Activated CD4-positive, CD25-positive, alpha-beta regulatory T cell treated with anti-CD3 and anti-CD28 coated beads, Interleukin-2, amount 50 U/mL, for 24 hours (primary cell): Measurements from ENCODE around the gene ZCCHC7.
A peak's percentile ranks its signal among the peaks of the same experiment; 100 is the strongest.
"Not testable (repeated sequence)": the region's sequence is repeated elsewhere in the genome, so short reads cannot be mapped to it uniquely, and the experiment has no call there.

ENCODE experiments used
- ATAC-seq, 2 donors: fragments of 150-1000 bp; cut with Tn5 transposase; one replicate each; pipeline ENCODE4 v1.10.0; 2021; ENCODE audit warnings: mild to moderate bottlenecking in 1 of 2, moderate library complexity in 1 of 2

The ZCCHC7 gene

DNA sequence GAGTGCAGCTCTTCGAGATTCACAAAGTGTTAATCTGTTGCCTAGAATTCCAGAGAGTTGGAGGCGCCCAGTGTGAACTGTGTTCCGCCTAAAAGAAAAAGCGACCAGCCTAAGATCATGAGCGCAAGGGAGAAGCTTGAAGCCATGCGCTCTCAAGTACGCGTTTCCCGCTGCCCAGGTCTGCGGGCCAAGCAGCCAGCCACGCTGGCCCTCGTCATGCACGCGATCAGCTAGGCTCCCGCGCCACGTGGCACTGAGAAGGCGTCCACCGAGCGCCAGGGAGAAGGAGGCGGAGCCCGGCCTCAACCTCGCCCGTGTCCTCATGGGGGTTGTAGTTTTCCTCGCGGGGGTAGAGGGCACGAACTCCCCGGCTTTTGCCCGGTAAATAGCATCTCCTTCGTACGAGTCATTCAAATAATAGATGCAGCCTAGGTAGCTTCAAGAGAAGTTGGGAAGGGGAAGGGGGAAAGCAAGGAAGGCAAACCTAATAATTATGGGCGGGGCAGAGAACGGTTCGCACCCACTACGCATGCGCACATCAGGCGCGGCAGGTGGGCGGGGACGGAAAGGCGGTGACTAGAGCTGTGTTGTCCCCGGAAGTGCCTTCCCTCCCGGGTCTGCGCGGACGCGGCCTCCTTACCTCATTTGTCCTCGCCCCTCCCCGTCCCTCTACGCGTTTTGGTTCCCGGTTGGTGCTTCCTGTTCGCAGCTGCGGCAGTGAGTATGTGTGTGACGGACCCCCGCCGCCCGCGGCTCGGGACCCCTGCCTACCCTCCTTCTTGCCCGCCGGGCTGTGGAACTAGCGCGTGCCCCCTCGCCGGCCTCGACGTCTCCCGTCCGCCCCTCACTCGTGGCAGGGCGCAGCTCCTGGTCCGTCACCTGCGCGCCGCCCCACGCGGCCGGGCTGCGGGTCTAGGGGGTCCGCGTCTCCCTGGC, at the start of gene ZCCHC7:
Gene ZCCHC7 (plus strand): TSS at position 668 of the 936 bp plus-strand sequence.
- ATAC-seq = peak; percentile 97

DNA sequence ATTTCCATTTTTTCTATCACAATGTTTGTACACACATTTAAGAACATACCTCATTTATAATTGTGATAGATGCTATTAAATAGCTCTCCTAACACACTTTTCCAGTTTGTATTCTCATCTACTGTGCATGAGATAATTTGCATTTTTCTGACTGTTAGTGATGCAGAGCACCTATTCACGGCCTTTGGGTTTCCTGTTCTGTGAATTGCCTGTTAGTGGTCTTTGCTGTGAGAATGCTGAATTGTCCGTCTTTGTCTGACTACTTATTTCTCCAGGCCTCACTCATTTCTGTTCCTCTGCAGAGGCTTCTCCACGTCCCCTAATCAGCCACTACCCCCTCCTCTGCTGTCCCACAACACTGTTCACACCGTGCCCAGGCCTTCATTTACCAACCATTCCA, 45.6 kb upstream of the ZCCHC7 start:
- not testable (repeated sequence) for ATAC-seq

GRCh38 chr9:37079370-37080164, 40.8 kb upstream of the ZCCHC7 start:
- peak; percentile 97 for ATAC-seq

GRCh38 chr9:37080165-37080628, 40.2 kb upstream of the ZCCHC7 start:
- ATAC-seq = peak in 1 of 2 donors; percentile 2

DNA sequence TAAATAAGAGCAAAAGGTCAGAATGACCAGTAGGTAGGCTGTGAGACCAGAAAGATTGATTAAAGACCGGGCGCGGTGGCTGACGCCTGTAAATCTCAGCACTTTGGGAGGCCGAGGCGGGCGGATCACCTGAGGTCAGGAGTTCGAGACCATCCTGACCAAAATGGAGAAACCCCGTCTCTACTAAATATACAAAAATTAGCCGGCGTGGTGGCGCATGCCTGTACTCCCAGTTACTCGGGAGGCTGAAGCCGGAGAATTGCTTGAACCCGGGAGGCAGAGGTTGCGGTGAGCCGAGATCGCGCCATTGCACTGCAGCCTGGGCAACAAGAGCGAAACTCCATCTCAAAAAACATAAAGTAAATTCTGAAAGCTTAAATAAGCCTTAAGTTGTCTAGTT, 38.9 kb upstream of the ZCCHC7 start:
- not testable (repeated sequence) for ATAC-seq

GRCh38 chr9:37082214-37082765, 38.1 kb upstream of the ZCCHC7 start:
- no peak for ATAC-seq

- ATAC-seq = no peak
Observed at GRCh38 chr9:37083654-37084053, 36.7 kb upstream of the ZCCHC7 start.

GRCh38 chr9:37085233-37085632, 35.1 kb upstream of the ZCCHC7 start:
- no peak for ATAC-seq

DNA sequence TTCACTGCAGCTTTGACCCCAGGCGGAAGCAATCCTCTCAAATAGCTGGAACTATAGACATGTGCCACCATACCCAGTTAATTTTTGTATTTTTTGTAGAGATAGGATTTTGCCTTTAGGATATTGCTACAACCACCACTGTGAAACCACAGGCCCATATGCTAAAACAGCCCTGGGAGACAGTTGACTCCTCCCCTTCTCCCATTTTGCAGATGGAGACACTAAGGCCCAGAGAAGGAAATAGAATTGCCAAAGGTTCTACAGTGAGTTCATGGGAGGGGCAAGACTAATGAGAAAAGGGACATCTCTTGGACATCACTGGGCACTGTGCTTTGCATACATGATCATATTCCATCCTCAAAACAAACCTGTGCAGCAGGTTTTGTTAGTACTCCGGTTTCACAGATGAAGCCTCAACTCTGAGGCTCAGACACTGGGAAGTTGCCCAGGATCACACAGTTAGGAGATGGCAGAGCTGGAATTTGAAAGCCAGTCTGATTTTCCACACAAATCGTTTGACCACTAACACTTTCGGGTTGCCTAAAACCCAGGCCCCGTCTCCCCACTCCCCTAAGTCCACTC, 27.6 kb upstream of the ZCCHC7 start:
- ATAC-seq = not testable (repeated sequence)

- ATAC-seq = no peak
Observed at GRCh38 chr9:37094751-37095150, 25.6 kb upstream of the ZCCHC7 start.

- no peak for ATAC-seq
Observed at GRCh38 chr9:37096628-37097027, 23.7 kb upstream of the ZCCHC7 start.

DNA sequence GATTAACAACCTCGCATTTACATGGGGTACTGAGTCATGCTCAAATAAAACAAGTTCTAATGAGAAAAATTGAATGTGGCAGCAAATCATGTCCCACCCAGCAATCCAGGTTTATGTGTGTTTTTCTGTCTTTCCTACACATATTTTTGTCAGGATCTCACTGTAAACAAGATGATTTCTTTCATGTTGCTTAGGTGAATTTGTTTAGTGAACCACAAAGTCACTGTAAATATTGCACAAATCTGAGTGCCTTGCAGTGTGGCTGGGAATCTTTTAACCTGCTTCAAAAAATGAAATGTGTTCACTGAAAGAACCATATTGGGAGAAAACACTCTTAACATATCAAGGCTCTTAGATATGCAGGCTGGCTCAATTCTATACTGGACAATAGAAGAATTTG, 23.1 kb upstream of the ZCCHC7 start:
- no peak for ATAC-seq

DNA sequence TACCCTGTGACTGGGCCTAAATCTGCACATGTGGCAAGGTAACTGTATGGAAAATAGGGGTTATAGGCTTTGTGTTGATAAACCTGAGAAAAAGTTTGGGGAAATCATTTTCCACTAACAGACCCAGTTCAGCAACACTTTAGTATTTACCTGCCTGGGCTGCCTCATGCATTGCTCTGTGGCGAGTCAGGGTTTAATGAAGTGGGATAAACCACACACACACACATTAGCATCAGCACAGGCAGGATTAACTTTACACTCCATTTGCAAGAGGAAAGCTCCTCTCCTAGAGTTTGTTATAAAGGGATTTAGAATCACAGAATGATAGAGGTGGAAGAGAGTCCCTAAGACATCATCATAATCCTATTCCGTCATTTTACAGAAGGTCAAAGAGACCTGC, 20.0 kb upstream of the ZCCHC7 start:
- ATAC-seq = no peak

DNA sequence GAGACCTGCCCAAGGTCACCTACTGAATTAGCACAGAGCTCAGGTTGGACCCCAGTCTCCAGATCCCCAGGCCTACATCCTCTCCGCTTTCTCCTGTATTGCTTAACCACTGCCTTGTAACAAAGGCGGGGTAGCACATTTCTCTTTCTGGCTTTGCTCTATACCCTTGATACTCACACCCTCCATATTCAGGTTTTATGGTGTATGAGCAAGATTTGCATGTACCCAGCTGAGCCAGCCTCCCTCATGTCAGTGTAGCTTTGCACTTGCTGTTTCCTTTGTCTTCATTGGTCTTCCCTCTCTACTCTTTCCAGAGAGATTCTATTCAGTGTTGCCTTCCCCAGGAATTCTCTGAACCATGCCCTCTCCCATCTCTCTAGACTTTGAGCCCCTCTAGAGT, 19.6 kb upstream of the ZCCHC7 start:
- no peak for ATAC-seq

GRCh38 chr9:37102486-37102885, 17.9 kb upstream of the ZCCHC7 start:
- no peak for ATAC-seq

DNA sequence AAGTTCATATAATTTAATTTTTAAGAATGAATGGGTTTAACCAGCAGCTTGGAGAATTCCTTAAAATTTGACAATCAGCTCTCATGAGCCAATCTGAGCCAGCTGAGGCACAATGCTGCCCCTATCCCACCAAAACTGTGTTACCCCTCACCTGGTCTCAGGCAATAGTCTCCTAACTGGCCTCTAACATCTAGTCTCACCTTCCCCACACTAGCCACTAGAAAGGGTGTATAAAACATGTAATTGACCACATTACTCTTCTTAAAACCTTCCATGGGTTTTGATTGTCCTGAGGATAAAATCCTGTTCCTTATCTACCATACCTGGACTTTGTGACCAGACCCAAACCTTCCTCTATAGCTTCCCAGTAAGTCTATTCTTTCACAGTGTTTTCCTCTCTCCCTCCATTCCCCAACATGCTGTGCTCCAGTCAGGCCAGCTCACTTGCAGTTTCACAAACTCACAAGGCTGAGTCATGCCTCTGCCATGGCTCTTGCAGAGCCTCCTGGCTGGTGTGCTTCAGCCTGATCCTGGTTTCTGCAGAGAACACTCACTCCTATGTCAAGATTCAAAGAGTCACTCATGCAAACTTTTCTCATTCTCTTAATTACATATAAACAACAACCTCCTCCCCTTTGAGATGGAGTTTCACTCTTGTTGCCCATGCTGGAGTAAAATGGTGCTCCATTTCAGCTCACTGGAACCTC, 16.0 kb upstream of the ZCCHC7 start:
- ATAC-seq = peak; percentile 17 to 76

- ATAC-seq = no peak
Observed at GRCh38 chr9:37105234-37105633, 15.1 kb upstream of the ZCCHC7 start.

GRCh38 chr9:37107701-37108100, 12.7 kb upstream of the ZCCHC7 start:
- ATAC-seq = no peak

DNA sequence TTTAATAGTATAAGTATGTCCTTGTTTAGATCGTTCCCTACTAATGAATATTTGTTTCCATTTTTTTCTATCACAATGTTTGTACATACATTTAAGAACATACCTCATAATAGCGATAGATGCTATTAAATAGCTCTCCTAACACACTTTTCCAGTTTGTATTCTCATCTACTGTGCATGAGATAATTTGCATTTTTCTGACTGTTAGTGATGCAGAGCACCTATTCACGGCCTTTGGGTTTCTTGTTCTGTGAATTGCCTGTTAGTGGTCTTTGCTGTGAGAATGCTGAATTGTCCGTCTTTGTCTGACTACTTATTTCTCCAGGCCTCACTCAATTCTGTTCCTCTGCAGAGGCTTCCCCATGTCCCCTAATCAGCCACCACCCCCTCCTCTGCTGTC, 5.9 kb upstream of the ZCCHC7 start:
- ATAC-seq = not testable (repeated sequence)

- no peak for ATAC-seq
Observed at GRCh38 chr9:37117956-37118355, 2.4 kb upstream of the ZCCHC7 start.

DNA sequence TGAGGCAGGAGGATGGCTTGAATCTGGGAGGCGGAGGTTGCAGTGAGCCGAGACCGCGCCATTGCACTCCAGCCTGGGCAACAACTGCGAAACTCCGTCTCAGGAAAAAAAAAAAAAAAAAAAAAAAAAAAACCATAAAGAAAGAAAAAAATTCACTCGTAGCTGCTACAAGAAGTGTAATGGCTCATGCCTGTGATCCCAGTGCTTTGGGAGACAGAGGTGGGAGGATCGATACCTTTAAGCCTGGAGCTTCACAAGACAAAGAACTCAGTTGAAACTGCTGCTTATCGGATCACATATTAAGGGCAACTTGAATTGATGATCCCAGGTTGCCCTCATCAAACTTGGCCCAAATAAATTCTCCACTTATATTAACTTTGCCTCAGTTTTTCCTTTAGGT, 1.0 kb upstream of the ZCCHC7 start:
- no peak for ATAC-seq

DNA sequence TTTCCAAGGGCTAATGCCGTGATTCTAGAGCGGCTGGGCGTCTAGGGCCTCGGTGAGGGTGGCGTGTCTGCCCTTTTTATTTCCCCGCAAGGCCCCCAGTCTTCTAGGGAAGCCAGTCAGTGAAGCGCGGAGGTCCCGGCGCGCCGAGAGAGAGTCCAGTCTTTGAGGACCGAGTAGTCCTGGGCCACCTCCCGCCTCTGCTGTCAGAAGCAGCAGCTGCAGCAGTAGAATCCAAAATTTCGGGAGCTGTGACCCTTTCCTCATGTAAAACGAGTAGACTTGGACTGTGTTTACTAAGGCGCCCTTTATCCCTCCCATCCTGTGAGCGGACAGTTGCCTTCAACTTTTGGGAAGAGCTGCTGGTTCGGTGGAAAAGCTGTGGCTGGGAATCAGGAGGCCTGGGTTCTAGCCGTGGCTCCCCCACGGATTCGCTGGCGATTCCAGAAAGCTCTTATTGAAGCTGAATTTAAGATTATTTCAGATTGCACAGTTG, 515 bp downstream of the ZCCHC7 start:
- ATAC-seq = peak; percentile 4 to 6
